Natural killer cell (primary cell): ENCODE data around the gene ING5. TPM values are rescaled to one million over a fixed set of nuclear protein-coding genes. Genes with fewer than 3 reads are reported as not detected.

Experiments
- ATAC-seq, 3 donors: fragments of 150-1000 bp in 2 of 3; fragments of 200-7000 bp in 1 of 3; cut with Tn5 transposase; 1 replicate in 1 of 3; 2 replicates in 2 of 3; pipeline ENCODE4 v1.10.0; 2021; ENCODE audit warnings: mild to moderate bottlenecking in 2 of 3, moderate library complexity in 2 of 3
- DNase-seq, 2 donors: peaks; one replicate each; pipeline versions ENCODE4 v3.0.0 to v3.0.0-alpha.2; 2013 to 2021; ENCODE audit warnings: mixed read lengths in 1 of 2
- H3K27ac ChIP-seq: one replicate; pipeline ENCODE4 v1.5.1; 2013; ENCODE audit warnings: mild to moderate bottlenecking, low read length
- H3K27me3 ChIP-seq: one replicate; pipeline ENCODE4 v1.6.1; 2013; ENCODE audit warnings: low read length; ENCODE audit not compliant: control insufficient read depth, insufficient read depth
- H3K36me3 ChIP-seq: one replicate; pipeline ENCODE4 v1.6.1; 2013; ENCODE audit warnings: low read length; ENCODE audit not compliant: control insufficient read depth, insufficient read depth
- H3K4me1 ChIP-seq: one replicate; pipeline ENCODE4 v1.6.1; 2013; ENCODE audit warnings: low read length; ENCODE audit not compliant: control insufficient read depth, insufficient read depth
- H3K4me3 ChIP-seq: one replicate; pipeline ENCODE4 v1.5.1; 2013; ENCODE audit warnings: low read length
- H3K9me3 ChIP-seq: one replicate; pipeline ENCODE4 v1.6.1; 2013; ENCODE audit warnings: low read length; ENCODE audit not compliant: control insufficient read depth, insufficient read depth
- H3K27ac Mint-ChIP-seq, 2 donors: one replicate each; pipeline ENCODE4 v1.8.0; 2022; ENCODE audit warnings: mild to moderate bottlenecking in 2 of 2, mixed read lengths in 2 of 2, moderate library complexity in 1 of 2
- H3K27me3 Mint-ChIP-seq, 2 donors: one replicate each; pipeline ENCODE4 v1.8.0; 2022; ENCODE audit warnings: low read depth in 2 of 2, mixed read lengths in 2 of 2
- H3K36me3 Mint-ChIP-seq: one replicate; pipeline ENCODE4 v1.8.0; 2022; ENCODE audit warnings: mixed read lengths
- H3K4me1 Mint-ChIP-seq, 2 donors: one replicate each; pipeline ENCODE4 v1.8.0; 2022; ENCODE audit warnings: mixed read lengths in 2 of 2
- H3K4me3 Mint-ChIP-seq: one replicate; pipeline ENCODE4 v1.8.0; 2022; ENCODE audit warnings: mild to moderate bottlenecking, moderate library complexity, mixed read lengths
- H3K9me3 Mint-ChIP-seq, 2 donors: one replicate each; pipeline ENCODE4 v1.8.0; 2022; ENCODE audit warnings: mixed read lengths in 2 of 2
- CTCF ChIP-seq: fragments of 200-600 bp; IDR thresholded peaks from one replicate; pipeline ENCODE4 v1.8.0; 2022; ENCODE audit warnings: antibody characterized with exemption
- WGBS: methylation state at CpG from one replicate; pipeline ENCODE4 v1.1.7; 2013; ENCODE audit warnings: missing lambda C conversion rate; ENCODE audit not compliant: insufficient coverage; 5-methylcytosine and 5-hydroxymethylcytosine counted together
- intact Hi-C: fragments of 100-400 bp; cut with micrococcal nuclease; formaldehyde crosslinking; loops from one replicate; pipeline ENCODE4 v1.14.2; 2022
- total RNA-seq, 4 donors: library from RNA; stranded (reverse); fragments of 120-200 nt in 1 of 4; gene quantifications; one replicate each; pipeline versions ENCODE4 v1.2.3 to v1.2.4, GENCODE V29; 2013 to 2022

The ING5 gene
- total RNA-seq, 3 donors from 2014 or later (not counting 1 experiment from before 2014, with no cell fraction given): 25.6 to 40.9 (median 34.7) TPM

GRCh38 chr2:241724259-241724974 lies 22.6 kb downstream of the ING5 start:
- Histone ChIP-seq H3K36me3 (peaks cover 17% of the 10 kb centered on the region), H3K27me3 (no peaks in the 10 kb centered on the region), H3K27ac (no peak overlapping the region), H3K4me3 (no peak overlapping the region), H3K4me1 (no peaks in the 10 kb centered on the region), H3K9me3 (peaks cover 7% of the 10 kb centered on the region)
- ATAC-seq (peak in 2 of 3 donors; percentile 26 to 49), DNase-seq (peak in 1 of 2 donors; percentile 56)
- no peak overlapping the region for H3K4me3 Mint-ChIP-seq
- no peaks in the 10 kb centered on the region for H3K27me3 Mint-ChIP-seq
- 98% methylated on average over 41 of the region's 41 CpGs for WGBS
- no peak overlapping the region for H3K27ac Mint-ChIP-seq
- peak; percentile 20 for TF ChIP-seq CTCF
- no peaks in the 10 kb centered on the region for H3K36me3 Mint-ChIP-seq
- intact Hi-C loops: no loop called here
- H3K4me1 Mint-ChIP-seq: no peaks in the 10 kb centered on the region
- H3K9me3 Mint-ChIP-seq: no peaks in the 10 kb centered on the region

- intact Hi-C loops: no loop called here
- H3K36me3 ChIP-seq: peaks cover 9% of the 10 kb centered on the region
- Mint-ChIP-seq H3K27me3 (no peaks in the 10 kb centered on the region), H3K9me3 (no peaks in the 10 kb centered on the region), H3K36me3 (no peaks in the 10 kb centered on the region), H3K4me1 (no peaks in the 10 kb centered on the region), H3K27ac (no peak overlapping the region), H3K4me3 (no peak overlapping the region)
- no peak overlapping the region for H3K27ac ChIP-seq
- TF ChIP-seq CTCF: no peak
- no peaks in the 10 kb centered on the region for H3K27me3 ChIP-seq
- H3K4me1 ChIP-seq: no peaks in the 10 kb centered on the region
- ATAC-seq (no peak), DNase-seq (no peak)
- 96% methylated on average over 76 of the region's 76 CpGs for WGBS
- peaks cover 7% of the 10 kb centered on the region for H3K9me3 ChIP-seq
- H3K4me3 ChIP-seq: no peak overlapping the region
Measured at GRCh38 chr2:241724975-241725870, 23.4 kb downstream of the ING5 start.

- peaks cover 9% of the 10 kb centered on the region in 2 donors for H3K4me1 Mint-ChIP-seq
- no peak for ATAC-seq
- intact Hi-C loops: no loop called here
- H3K27ac Mint-ChIP-seq: no peak overlapping the region
- no peak overlapping the region for H3K27ac ChIP-seq
- H3K36me3 ChIP-seq: no peaks in the 10 kb centered on the region
- no peaks in the 10 kb centered on the region for H3K9me3 Mint-ChIP-seq
- DNase-seq: no peak
- no peaks in the 10 kb centered on the region for H3K36me3 Mint-ChIP-seq
- WGBS: 90% methylated on average over 16 of the region's 16 CpGs
- H3K4me1 ChIP-seq: no peaks in the 10 kb centered on the region
- no peak for TF ChIP-seq CTCF
- no peaks in the 10 kb centered on the region for H3K27me3 Mint-ChIP-seq
- H3K9me3 ChIP-seq: peaks cover 7% of the 10 kb centered on the region
- no peaks in the 10 kb centered on the region for H3K27me3 ChIP-seq
- H3K4me3 ChIP-seq: no peak overlapping the region
- H3K4me3 Mint-ChIP-seq: no peak overlapping the region
Measured at GRCh38 chr2:241726459-241726858, 24.6 kb downstream of the ING5 start.
